CD4-positive, alpha-beta T cell treated with Interferon alpha-2 for 1 hour (primary cell): Measurements from ENCODE around the gene TM4SF4.

Experiments
- DNase-seq, 2 donors: peaks; one replicate each; pipeline ENCODE4 v3.0.0-alpha.2; 2020 to 2022

Gene TM4SF4

DNA sequence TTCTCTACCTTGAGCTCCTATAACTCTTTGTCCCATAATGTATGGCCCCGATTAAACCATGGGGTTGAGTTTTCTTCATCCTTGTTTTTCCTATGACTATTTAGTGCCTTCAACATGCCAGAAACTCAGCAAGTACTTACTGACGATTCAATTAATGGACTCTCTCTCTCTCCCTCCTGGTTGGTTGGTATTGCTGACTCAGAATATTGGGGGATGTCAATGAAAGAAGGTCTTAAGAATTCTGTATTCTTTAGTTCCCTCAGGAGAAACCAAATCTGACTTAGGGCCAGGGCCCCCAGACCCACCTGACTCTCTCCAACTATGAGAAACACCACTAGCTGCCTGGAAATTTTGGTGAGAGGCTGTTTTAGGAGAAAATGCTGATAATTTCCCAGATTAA lies 40.8 kb downstream of the TM4SF4 start:
- DNase-seq = no peak

DNA sequence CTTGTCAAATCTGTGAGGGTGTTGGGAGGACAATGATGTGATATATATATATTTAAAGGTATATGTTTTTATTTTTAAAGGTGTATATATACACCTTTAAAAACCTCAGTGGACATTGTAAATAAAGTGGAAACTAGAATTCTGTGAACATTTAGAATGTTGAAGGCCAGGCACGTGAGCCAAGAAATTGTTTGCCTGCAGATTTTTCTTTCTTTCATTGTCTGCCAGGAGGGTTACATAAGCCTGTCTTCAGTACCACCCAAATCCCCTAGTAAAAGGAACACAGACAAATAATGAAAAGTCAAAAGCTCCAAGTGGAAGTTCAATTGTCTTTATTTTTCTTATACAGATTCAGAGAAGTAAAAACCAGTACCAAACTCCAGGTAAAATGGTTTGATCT lies 42.4 kb downstream of the TM4SF4 start:
- no peak for DNase-seq

DNA sequence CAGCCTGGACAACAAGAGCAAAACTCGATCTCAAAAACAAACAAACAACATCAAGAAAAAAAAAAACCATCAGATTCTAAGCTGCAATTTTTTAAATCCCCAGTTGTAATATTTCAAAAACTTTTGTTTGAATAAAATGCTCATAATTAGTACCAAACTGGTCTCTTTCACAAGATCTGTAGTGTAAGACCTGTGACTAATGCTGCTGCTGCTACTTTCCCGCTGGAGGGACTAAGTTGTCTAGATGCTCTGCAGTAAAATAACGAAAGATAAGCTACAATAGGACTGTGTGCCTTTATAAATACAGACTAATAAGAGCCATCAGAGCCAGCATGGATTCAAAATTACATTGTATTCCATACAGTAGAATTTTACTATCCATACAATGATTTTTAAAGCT lies 45.4 kb downstream of the TM4SF4 start:
- DNase-seq = no peak

DNA sequence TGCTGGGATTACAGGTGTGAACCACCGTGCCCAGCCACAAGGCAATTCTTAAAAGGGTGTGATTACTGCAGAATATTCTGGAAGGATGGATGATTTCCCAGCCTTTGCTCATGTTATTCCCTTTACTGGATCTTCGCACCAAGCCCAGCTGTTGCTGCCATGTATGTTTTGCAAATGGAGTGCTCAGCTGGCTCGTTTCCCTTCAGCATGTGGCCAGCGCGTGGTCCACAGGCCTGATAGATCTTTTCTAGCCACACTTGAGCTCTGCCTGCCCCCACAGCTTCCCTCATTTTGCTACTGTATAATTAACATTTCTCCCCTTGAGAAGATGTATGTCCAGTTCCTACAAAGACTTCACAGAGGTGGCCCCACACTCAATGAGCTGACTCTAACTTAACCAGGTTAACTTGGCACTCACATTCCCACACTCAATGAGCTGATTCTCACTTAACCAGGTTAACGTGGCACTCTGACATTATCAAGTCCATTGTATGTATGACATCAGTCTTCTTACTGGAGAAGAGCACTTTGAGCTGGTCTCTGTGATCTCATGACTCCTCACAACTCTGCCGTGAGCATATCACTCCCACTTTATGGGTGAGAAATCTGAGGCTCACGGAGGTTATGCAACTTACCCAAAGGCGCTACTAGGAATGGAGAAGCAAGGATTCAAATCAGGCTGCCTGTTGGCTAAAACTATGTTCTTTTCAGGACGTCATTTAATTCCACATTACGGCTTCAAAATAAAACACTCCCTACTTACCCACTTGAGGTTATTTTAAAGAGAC lies 49.2 kb downstream of the TM4SF4 start:
- DNase-seq = no peak

DNA sequence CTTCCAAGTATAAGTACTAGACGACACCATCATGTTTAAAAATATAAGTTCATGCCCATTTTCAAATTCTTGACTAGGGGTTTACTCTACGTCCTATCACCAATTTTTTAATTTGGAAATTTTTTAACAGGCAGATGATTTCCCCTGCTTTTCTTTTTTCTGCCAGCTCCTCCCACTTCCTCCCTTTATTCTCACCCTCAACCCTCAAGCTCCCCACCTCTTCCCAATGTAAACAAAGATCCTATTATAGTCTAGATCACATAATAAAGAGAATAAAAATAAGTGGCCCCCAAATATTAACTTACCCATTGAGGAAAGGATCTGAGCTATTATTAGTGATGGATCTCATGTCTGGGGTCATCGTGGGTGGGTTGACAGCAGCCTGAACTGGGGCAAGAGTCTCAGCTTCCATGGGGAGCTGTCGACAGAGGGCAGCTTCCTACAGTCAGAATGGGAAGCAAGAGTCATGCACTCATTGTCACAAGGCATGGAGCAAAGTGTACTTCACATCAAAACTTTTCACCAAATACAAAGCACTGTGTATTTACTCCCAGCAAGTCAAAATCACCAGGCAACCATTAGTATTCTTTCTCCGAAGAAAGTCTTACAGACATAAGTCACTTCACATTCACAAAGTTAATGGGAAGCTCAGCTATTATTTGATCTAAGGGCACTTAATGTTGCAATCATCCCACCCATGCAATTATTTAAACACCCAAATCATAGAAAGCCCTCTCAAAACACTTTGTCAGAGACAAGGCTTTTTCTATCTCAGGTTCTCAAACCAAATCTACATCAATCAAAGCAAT lies 53.2 kb downstream of the TM4SF4 start:
- DNase-seq = no peak

DNA sequence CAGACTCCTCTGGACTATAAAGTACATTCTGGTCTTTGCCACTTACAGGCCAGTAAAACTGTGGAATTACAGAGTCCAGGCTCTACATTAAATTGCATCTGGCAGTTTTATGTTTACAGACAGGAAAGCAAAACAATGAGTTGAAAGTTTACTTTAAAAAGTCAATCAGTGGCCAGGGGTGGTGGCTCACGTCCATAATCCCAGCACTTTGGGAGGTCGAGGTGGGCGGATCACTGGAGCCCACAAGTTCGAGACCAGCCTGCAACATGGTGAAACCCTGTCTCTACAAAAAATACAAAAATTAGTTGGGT lies 53.8 kb downstream of the TM4SF4 start:
- no peak for DNase-seq

DNA sequence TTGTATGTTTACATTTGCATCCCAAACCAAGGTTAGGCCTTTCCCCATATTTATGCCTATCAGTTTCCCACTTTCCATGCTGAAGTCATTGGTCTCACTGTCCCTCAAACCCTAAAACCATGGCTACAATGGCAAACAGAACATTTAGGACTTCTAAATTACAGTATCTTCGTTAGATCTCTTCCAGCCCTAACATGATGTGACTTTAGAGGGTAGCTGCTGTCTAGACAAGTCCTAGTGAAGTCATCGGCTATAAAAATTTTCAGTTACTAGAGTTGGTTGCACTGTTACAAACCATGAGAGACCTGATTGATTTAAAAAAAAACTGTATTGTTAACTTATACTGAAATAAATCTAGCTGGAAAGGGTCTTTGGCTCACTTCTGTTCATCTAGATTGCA lies 54.6 kb downstream of the TM4SF4 start:
- no peak for DNase-seq

DNA sequence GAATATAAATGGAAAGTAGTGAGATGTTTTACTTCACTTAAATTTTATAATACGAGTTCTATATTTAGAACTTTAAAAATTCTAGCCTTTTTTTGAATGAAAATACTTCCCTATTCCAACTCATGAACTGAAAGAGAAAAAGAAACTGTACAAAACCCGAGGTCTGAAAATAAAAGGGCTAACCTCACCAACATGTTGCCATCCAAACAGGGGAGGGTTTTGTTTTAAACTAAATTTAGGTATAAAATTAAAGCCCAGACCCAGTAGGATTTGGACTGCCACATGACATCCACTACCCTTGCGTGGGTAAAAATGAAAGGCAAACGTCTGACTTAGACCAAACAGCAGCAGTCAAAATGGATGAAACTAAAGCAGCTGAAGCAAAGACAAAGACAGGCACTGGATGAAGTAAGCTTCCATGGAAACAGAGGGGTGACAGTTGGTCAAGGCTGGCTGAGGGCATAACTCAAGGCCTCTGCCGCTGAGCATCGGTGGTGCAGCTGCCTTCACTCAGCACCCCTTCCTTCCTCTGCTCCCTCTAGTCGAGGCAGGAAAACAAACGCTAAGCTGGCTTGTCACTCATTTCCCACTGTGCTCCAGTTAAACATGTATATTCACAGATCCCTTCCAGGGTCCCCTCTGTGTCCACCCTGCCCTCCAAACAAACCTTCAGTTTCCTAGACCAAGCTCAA lies 58.1 kb downstream of the TM4SF4 start:
- DNase-seq = no peak

DNA sequence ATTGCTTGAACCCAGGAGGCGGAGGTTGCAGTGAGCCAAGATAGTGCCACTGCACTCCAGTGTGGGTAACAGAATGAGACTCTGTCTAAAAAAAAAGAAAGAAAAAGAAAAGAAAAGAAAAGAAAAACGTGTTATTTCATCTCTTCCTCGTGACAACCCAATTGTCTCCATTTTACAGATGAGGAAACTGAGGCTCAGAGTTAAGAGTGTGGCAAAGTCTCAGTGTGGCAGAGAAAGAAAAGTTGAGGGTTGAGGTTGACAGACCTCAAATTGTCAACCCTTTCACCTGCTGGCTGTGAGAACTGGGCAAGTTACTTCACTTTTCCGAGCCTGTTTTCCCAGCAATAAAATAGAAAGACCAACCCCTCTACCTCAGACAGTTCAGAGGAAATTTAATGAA lies 59.6 kb downstream of the TM4SF4 start:
- no peak for DNase-seq

DNA sequence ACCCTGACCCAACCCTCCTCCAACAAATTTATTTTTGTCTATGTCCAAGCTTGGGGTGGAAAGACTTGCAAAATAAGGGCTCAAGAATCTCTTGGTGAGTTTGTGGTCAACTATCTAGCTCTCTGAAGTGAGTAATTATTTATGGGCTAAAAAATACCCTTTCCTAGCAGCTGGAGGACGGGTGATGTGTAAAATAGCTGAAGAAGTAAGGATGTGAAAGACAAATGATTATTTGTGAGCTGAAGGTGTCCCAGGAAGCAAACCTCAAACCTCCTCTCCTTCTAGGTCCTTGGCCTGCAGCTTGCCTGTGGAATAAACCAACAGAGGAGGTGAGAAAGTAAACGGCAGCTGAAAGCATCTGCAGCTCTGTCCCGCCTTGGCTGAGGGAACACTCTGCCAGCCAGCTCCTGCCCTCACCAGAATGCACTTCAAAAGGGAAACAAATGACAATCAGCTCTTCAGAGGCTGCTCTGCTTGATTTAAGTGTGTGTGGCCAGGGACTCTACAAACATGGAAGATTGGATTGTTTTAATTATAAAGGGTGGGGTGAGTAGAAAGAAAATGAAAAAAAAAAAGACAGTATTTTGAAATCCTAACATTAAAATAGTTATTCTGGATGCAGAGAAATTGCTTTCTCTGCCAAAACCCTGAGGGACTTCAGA lies 60.3 kb downstream of the TM4SF4 start:
- no peak for DNase-seq

DNA sequence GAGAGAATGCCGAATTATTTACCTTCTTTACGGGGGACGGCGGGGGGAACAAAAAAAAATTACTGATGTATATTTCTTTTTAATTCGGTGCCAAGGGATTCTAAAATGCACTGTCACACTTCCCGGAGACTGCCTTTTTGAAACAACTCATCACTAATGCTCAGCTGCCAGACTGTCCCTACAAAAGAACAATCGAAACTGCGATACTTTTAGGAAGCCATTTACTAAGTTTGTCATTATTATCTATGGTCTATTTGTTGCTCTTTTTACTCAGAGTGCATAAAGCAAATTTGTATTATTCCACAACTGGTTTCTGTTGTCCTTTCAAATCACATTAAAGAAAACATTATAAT lies 60.8 kb downstream of the TM4SF4 start:
- DNase-seq = no peak

DNA sequence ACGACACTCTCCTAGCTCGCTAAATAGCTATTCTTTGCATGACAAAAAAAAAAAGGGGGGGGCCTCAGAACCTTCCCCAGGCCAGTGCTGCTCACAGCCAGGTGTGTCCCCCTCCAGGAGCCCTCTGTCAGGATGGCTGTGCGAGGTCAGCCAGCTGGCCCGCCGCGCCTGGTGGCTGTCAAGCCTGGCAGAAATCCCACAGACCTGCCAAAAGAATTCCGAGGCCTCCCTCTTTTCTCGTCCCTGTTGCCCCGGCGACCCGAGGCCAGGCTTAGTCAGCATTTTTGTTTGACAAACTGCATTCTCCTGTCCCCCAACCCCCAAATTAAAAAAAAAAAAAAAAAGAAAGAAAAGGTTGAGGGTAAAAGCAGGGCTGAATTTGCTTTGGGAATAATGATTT lies 61.9 kb downstream of the TM4SF4 start:
- DNase-seq = no peak

DNA sequence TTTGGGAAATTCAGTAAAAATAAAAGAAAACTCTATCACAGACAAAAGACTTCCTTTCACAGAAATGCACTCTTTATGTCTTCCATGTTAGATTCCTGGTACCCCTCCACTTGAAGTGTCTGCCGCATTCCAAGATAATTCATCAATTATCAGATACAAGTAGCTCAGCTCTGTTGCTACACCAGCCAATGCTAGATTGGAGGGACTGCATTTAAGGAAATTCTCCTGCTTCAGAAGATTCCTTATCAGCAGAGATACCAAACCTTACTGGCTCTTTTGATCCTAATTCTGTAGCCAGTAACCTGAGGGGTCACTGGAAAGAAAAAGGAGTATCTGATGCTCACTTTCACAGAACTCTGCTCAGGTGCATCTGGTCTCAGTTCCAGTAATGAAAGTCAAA lies 63.9 kb downstream of the TM4SF4 start:
- DNase-seq = no peak

DNA sequence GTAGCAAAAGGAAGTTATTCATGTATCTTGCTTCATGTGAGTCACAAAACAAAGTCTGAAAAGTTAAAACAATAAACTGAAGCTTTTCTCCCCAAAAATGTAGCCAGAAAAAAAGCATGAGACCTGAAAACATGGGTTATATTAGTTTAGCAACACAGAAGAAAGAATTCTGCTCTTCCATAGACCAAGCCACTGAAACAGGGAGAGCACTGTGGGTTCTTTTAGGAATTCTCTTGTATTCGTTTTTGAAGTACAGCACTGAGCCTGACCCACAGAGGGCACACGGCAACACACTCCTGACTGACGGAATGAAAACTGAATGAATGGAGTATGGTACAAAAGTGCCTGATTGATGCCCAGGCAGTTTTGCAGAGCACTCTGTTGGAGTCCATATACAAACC lies 66.6 kb downstream of the TM4SF4 start:
- no peak for DNase-seq

DNA sequence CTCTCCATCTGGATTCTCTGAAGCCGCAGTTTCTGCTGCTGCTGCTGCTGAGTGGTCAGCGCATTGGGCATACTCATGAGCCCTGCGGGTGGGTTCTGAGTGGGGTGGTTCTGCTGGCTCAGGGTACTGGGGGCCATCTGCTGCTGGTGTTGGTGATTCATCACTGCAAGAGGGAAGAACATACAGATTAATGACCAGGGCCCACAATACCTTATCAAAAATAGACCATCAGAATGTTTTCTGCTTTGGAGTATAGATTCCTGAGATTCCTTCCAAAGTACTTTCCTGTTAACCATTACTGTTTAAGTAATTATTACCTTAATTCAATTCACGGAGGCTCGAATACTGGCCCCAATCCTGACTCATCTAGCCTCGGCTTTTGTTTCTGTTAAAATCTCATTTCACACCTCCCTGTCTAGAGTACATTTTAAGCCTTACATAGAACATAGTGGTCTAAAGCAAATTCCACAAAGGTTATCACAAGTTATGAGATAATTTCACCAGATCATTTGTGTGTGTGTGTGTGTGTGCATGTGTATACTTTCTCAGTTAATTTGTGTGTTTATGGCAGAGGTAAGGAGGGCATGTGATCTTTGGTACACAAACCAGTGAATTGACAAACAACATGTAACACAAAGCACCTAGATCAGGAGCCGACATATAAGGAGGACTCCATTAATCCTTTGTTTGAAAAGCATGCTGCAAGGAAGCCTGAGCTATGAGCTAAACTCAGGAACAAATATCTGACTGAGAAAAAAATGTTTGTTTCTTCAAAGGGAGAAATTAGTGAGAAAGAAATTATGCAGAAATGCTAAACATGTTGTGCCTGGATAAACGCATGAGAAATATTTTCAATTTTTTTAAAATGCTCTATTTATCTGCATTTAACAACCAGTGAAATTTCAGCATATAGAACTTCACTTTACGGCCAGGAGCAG lies 68.1 kb downstream of the TM4SF4 start:
- no peak for DNase-seq

DNA sequence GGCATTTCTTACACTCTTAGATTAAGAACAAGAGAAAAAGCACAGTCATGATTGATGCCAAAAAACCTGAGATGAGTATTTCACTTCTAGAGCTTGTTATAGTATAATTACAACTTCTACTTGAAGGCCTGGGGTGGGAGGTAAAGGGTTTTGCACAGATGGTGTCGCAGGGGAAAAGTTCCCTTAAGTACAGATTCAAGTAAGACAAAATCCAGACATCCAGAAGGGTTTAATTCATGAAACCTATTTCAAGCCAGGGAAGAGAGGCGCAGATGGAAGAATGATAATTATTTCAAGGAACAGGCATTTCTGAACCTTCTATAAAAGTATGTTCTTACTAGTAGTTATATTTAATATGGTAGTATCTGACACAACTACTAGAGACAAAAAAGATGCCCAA lies 70.6 kb downstream of the TM4SF4 start:
- no peak for DNase-seq

DNA sequence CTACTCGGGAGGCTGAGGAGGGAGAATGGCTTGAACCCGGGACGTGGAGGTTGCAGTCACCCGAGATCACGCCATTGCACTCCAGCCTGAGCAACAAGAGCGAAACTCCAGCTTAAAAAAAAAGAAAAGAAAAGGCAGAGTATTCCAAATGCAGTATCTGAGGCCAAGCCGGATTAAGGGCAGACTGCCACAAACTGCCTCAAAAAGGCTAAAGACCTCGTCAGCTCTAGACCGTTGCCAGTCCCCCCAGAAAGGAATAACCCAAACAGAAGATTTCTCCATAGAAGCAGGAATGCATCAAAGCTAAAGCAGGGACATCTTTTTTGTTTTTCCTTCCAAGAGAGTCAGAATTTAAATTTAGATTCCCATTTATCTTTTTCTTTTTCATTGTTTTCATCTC lies 72.9 kb downstream of the TM4SF4 start:
- no peak for DNase-seq

DNA sequence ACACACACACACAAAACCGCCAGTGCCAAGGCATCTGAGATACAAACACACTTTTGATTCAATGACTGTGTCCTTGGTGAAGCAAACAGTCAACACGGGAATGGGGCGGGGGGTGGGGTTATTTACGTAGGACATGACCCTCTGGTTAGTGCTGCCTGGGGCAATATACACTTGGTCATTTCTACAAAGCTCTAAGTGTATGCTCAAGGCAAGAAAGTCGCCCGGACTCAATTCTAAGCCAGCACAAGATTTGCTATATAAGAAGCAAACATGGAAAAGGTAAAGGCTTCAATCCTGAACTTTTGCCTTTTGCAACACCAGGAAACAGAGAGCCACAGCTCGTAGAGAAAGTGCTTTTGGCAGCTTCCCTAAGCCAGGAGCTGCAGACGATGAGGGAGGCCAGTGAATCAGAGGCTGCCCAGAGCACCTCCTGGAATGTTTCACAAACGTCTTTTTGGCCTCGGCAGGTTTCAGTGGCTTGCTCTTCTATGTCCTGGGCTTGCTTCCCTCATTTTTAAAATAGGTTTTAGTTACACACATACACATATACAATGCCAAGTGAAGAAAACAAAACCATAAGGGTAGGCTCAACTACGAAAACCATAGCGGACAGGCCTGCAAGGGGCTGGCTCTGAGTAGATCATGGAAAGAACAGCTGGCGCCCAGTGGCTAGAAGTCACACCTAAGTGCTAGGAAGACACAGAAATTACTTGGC lies 73.6 kb downstream of the TM4SF4 start:
- no peak for DNase-seq

DNA sequence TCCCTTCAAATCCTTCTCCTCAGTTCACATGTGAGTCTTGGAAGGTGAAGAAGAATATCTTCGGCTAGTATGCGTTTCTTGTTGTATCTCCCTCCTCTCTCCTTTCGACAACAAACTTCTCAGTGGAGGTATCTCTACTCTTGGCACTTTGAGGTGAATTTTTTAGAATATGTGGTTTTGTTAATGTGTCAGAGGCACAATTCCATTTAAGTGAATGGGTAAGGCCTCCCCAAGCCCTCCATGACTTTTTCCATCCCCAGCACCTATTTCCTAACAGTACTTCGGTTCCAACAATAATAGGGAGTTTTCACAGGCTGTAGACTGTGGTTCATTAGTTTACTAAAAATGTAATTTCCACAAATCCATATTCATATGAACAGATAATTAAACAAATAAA lies 74.2 kb downstream of the TM4SF4 start:
- DNase-seq = no peak

DNA sequence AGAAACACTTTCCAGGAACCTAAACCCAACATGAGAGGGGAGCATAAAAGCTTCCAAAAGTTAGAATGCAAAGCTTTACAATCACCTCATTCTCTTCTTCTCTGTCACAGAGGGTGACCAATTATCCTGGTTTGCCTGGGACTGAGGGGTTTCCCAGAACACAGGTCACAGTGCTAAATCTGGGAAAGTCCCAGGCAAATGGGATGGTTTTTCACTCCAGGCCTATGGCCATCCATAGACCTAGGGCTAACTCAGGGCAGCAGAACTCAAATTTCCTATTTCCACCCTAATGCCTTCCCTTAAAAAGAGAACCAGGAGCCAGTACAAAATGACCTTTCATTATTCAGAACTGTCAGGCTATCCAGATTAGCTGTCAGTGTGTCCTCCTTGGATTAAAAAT lies 77.0 kb downstream of the TM4SF4 start:
- no peak for DNase-seq

DNA sequence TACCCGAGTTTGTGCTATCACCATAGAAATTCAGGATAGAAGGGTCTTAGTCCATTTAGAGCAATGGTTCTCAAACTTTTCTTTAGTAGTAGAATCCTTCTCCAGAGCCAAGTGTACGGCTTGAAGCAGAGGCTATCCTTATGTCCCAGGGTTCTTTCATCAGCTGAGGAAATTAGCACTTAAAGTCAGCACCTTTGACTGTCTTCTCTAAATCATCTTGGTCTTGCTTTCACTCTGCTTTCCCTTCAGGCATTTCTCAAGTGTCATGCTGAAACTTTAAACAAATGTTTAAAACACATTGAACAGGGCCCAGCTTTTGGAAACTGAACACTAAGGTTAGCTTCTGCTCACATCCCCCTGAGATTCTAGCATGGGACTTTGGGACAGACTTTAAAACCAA lies 78.2 kb downstream of the TM4SF4 start:
- no peak for DNase-seq
